Measurements from ENCODE around the gene POLR3H.

POLR3H gene

DNA sequence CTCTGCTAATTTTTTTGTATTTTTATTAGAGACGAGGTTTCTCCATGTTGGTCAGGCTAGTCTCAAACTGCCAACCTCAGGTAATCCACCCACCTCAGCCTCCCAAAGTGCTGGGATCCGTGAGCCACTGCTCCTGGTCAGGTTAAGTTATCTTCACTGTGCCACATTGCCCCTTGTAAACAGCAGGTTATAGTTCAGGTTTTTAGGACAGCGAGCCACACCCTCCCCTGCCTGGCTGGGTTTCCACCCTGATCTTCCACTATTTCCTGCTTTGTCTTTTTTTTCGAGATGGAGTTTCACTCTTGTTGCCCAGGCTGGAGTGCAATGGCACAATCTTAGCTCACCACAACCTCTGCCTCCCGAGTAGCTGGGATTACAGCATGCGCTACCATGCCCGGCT is 59.2 kb downstream of the POLR3H start:
- no peak for DNase-seq (ENCODE audit: low read depth, low spot score)

DNA sequence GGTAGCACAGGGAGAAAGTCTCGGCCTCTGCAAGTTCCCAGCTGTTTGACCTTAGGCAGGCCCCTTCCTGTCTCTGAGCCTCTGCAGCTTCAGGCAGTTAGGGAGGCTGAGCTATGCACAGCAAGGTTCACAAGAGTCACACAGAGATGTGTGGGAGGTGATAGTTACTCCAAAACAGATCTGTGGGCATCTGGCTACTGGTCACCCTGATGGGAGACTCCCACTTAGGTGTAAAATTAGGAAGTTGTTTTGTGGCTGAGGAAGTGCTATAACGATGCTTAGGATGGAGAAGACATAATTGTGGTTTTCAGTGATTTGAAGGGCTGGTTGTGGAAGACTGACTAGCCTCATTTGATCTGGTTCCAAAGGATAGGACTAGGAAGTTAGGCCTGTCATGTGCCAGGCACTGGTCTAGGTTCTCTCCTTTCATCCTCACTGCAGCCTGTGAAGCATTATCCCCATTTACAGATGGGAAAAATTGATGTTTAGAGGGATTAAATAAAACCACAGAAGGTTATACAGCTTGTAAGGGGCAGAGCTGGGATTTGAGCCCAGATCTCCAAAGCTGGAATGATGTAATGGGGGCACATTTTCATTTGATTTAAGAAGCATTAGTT is 61.8 kb downstream of the POLR3H start:
- DNase-seq (ENCODE audit: low read depth, low spot score), result peak; percentile 61

- DNase-seq (ENCODE audit: low read depth, low spot score), result no peak
These were observed 62.3 kb downstream of the POLR3H start for GRCh38 chr22:41481925-41482318.

- peak; percentile 73 for DNase-seq (ENCODE audit: low read depth, low spot score)
These were observed 63.0 kb downstream of the POLR3H start for GRCh38 chr22:41481131-41481830.

GRCh38 chr22:41480397-41480735 is 63.9 kb downstream of the POLR3H start:
- DNase-seq (ENCODE audit: low read depth, low spot score), result peak; percentile 80

GRCh38 chr22:41479671-41480396 is 64.4 kb downstream of the POLR3H start:
- peak; percentile 90 for DNase-seq (ENCODE audit: low read depth, low spot score)

DNA sequence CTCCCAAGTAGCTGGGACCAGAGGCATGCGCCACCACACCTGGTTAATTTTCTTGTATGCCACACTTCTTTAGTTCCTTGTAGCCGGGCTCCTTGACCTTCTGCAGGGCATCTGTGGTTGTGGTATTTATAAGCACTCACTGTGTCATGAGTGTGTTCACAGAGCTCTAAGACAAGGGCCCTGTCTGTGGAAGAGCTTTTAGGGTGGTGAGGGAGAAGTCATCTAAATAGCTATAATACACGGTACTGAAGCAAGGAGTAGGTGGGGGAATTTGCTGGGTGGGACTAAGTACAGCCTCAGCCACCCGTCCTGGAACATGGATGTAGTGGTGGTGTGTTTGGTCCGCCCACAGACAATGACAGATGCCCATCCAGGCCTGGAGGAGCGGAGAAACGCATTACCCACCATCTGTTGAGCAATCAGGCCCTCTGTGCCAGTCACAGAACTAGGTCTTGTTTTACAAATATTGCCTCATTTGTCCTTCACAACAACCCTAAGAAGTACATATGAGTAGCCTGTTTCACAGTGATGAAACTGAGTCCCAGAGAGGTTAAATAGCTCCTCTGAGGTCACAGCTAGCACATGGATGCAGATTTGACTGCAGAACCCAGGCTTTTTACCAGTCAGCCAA is 65.3 kb downstream of the POLR3H start:
- no peak for DNase-seq (ENCODE audit: low read depth, low spot score)

GRCh38 chr22:41478473-41478872 is 65.8 kb downstream of the POLR3H start:
- DNase-seq (ENCODE audit: low read depth, low spot score), result no peak
